Astrocyte (in vitro differentiated cells and primary cell): ENCODE data around the gene SLC4A9. TPM values are rescaled to one million over a fixed set of nuclear protein-coding genes. Genes with fewer than 3 reads are reported as not detected.
A peak's percentile ranks its signal among the peaks of the same experiment; 100 is the strongest.

Experiments
- DNase-seq: peaks from one replicate; pipeline ENCODE4 v3.0.0-alpha.2; 2010; ENCODE audit warnings: low read depth
- FAIRE-seq: peaks from 2 replicates; lab custom pipeline; 2011; peaks lifted over from hg19 to GRCh38; lab: Jason Lieb, UNC
- H2AFZ ChIP-seq: 2 replicates; pipeline ENCODE4 v1.6.0; 2012; ENCODE audit warnings: low read depth, low read length, inconsistent platforms
- H3K27ac ChIP-seq: 2 replicates; pipeline ENCODE4 v1.5.1; 2011; ENCODE audit warnings: low read depth, low read length, inconsistent platforms
- H3K27me3 ChIP-seq: 2 replicates; pipeline ENCODE4 v1.6.0; 2011; ENCODE audit warnings: low read length, inconsistent platforms; ENCODE audit not compliant: insufficient read depth
- H3K36me3 ChIP-seq: 2 replicates; pipeline ENCODE4 v1.5.1; 2011; ENCODE audit warnings: low read length, inconsistent platforms; ENCODE audit not compliant: insufficient read depth
- H3K4me1 ChIP-seq: 2 replicates; pipeline ENCODE4 v1.5.1; 2011; ENCODE audit warnings: low read length, inconsistent platforms; ENCODE audit not compliant: insufficient read depth
- H3K4me2 ChIP-seq: 2 replicates; pipeline ENCODE4 v1.6.0; 2012; ENCODE audit warnings: low read length, inconsistent platforms
- H3K4me3 ChIP-seq: 2 replicates; pipeline ENCODE4 v1.5.1; 2011; ENCODE audit warnings: low read depth, mild to moderate bottlenecking, low read length, inconsistent platforms; ENCODE audit not compliant: insufficient read depth
- H3K79me2 ChIP-seq: 2 replicates; pipeline ENCODE4 v1.6.0; 2012; ENCODE audit warnings: mild to moderate bottlenecking, low read length, inconsistent platforms; ENCODE audit not compliant: insufficient read depth
- H3K9ac ChIP-seq: 2 replicates; pipeline ENCODE4 v1.6.0; 2012; ENCODE audit warnings: mild to moderate bottlenecking, low read length, inconsistent platforms
- H3K9me3 ChIP-seq: 2 replicates; pipeline ENCODE4 v1.5.1; 2012; ENCODE audit warnings: low read depth, mild to moderate bottlenecking, low read length, inconsistent platforms; ENCODE audit not compliant: insufficient read depth
- H4K20me1 ChIP-seq: 2 replicates; pipeline ENCODE4 v1.6.0; 2012; ENCODE audit warnings: low read length, inconsistent platforms; ENCODE audit not compliant: insufficient read depth
- H3K27ac Mint-ChIP-seq: one replicate; pipeline ENCODE4 v1.8.0; 2021; ENCODE audit warnings: mild to moderate bottlenecking, mixed read lengths; ENCODE audit not compliant: unreplicated experiment
- H3K27me3 Mint-ChIP-seq: one replicate; pipeline ENCODE4 v1.8.0; 2021; ENCODE audit warnings: low read depth, mixed read lengths; ENCODE audit not compliant: unreplicated experiment
- H3K36me3 Mint-ChIP-seq: one replicate; pipeline ENCODE4 v1.8.0; 2021; ENCODE audit warnings: low read depth, mixed read lengths; ENCODE audit not compliant: unreplicated experiment
- H3K4me1 Mint-ChIP-seq: one replicate; pipeline ENCODE4 v1.8.0; 2021; ENCODE audit warnings: low read depth, mixed read lengths; ENCODE audit not compliant: unreplicated experiment
- H3K4me3 Mint-ChIP-seq: one replicate; pipeline ENCODE4 v1.8.0; 2021; ENCODE audit warnings: mild to moderate bottlenecking, moderate library complexity, mixed read lengths; ENCODE audit not compliant: unreplicated experiment
- H3K9me3 Mint-ChIP-seq: one replicate; pipeline ENCODE4 v1.8.0; 2021; ENCODE audit warnings: mild to moderate bottlenecking, mixed read lengths; ENCODE audit not compliant: unreplicated experiment
- EZH2 ChIP-seq: IDR thresholded peaks from 2 replicates; pipeline ENCODE4 v1.6.1; 2012; ENCODE audit warnings: mild to moderate bottlenecking, low read length, inconsistent platforms; ENCODE audit not compliant: insufficient read depth
- total RNA-seq: library from RNA; stranded (reverse); gene quantifications from 2 replicates; pipeline ENCODE4 v1.2.1, GENCODE V29; 2021
- TF ChIP-seq, protein P1 (sequence below): IDR thresholded peaks from 2 replicates; pipeline ENCODE4 v1.5.1; 2011; ENCODE audit warnings: low read depth, mild to moderate bottlenecking, inconsistent platforms, low read length, moderate library complexity; ENCODE audit not compliant: insufficient read depth

Gene SLC4A9
- total RNA-seq, 1 donor from 2014 or later: 0.25 TPM

DNA sequence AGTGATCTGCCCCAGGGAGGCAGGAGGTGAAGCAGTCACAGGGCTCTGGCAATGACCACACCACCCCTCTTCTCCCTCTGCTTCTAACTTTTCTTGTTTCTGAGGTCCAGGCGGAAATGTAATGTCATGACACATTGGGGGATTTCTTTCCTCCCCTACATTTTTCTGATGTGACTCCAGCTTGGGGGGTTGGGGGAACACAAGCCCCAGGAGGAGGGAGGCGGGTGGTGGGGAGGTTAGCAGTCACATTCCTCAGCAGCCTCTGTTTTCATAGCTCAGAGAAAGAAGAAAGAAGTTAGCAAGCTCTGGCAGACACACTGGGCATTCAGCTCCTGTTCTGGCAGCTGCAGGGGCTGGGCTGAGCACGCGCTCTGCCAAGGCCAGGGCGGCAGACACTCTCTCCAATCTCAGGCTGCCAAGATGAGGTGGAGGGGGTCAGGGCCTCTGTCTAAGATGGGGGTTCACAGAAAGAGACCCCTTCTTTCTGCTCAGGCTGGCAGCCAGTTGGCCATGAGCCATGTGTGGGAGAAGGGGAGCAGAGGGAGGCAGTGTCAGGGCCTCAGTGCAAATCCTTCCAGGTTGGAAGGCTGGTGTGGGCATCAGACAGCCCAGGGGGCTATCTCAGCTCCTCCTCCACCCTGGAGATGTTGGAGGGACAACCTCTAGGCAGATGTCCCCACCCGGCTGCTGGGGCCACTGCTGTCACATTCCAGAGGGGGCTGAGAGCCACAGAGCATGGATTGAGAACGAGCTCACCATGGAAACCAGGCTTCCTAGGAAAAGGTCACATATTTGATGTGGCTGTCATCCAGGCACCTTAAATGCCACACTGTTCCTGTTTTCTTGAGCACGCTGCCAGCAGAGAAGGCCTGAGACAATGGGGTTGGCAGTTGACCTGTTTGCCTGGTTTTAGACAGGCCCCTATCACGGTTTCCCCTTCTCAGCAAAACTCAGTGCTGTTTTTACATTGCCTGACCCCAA is 37.0 kb upstream of the SLC4A9 start:
- peak overlapping the region; percentile 35 for H3K4me3 ChIP-seq
- peaks cover 51% of the 10 kb centered on the region for H3K4me1 ChIP-seq
- H3K27ac ChIP-seq: peak overlapping the region; percentile 97
- H3K4me1 Mint-ChIP-seq: peaks cover 65% of the 10 kb centered on the region
- no peaks in the 10 kb centered on the region for H3K27me3 ChIP-seq
- H2AFZ ChIP-seq: no peak overlapping the region
- no peaks in the 10 kb centered on the region for H3K9me3 ChIP-seq
- DNase-seq (peak; percentile 97), FAIRE-seq (no peak)
- H3K36me3 ChIP-seq: no peaks in the 10 kb centered on the region
- TF ChIP-seq EZH2: no peak
- TF ChIP-seq, protein P1, sequence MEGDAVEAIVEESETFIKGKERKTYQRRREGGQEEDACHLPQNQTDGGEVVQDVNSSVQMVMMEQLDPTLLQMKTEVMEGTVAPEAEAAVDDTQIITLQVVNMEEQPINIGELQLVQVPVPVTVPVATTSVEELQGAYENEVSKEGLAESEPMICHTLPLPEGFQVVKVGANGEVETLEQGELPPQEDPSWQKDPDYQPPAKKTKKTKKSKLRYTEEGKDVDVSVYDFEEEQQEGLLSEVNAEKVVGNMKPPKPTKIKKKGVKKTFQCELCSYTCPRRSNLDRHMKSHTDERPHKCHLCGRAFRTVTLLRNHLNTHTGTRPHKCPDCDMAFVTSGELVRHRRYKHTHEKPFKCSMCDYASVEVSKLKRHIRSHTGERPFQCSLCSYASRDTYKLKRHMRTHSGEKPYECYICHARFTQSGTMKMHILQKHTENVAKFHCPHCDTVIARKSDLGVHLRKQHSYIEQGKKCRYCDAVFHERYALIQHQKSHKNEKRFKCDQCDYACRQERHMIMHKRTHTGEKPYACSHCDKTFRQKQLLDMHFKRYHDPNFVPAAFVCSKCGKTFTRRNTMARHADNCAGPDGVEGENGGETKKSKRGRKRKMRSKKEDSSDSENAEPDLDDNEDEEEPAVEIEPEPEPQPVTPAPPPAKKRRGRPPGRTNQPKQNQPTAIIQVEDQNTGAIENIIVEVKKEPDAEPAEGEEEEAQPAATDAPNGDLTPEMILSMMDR: no peak
- H3K4me3 Mint-ChIP-seq: peak overlapping the region; percentile 45
- peak overlapping the region; percentile 99 for H3K27ac Mint-ChIP-seq
- peak overlapping the region; percentile 88 for H3K9ac ChIP-seq
- H3K79me2 ChIP-seq: no peaks in the 10 kb centered on the region
- peaks cover 2% of the 10 kb centered on the region for H3K36me3 Mint-ChIP-seq
- no peaks in the 10 kb centered on the region for H3K27me3 Mint-ChIP-seq
- H4K20me1 ChIP-seq: no peaks in the 10 kb centered on the region
- H3K4me2 ChIP-seq: peak overlapping the region; percentile 83
- no peaks in the 10 kb centered on the region for H3K9me3 Mint-ChIP-seq

DNA sequence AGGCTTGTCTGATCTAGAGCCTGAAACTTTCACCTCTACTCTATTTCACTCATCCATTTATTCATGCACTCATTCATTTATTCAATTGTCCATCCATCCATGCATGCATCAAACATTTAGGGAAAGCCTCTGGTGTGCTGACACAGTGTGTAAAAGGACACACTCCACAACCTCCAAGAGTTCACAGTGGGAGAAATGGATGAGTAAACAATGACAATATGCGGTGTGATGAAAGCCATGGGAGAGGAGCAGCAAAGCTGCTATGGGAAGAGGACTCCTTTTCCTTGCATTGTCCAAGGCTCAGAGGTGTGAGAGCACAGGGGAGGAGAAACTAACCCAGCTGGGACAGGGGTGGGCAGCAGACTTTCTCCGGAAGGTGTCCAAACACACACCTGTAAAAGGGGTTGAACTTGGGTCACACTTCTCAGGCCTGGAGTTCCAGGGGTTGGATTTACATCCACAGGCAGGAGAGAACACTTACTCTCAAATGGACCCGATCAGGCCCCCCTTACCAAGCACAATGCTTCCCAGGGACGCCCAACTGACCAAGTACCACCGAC is 35.9 kb upstream of the SLC4A9 start:
- Mint-ChIP-seq H3K27ac (peak overlapping the region; percentile 99), H3K4me1 (peaks cover 71% of the 10 kb centered on the region), H3K27me3 (no peaks in the 10 kb centered on the region), H3K4me3 (no peak overlapping the region), H3K9me3 (no peaks in the 10 kb centered on the region), H3K36me3 (peaks cover 2% of the 10 kb centered on the region)
- no peak overlapping the region for H3K4me3 ChIP-seq
- no peaks in the 10 kb centered on the region for H3K9me3 ChIP-seq
- H3K27ac ChIP-seq: peak overlapping the region; percentile 97
- H3K9ac ChIP-seq: peak overlapping the region; percentile 63
- H4K20me1 ChIP-seq: no peaks in the 10 kb centered on the region
- DNase-seq: peak; percentile 41
- no peaks in the 10 kb centered on the region for H3K36me3 ChIP-seq
- H3K4me2 ChIP-seq: peak overlapping the region; percentile 83
- H2AFZ ChIP-seq: no peak overlapping the region
- no peaks in the 10 kb centered on the region for H3K79me2 ChIP-seq
- no peak for FAIRE-seq
- peaks cover 49% of the 10 kb centered on the region for H3K4me1 ChIP-seq
- TF ChIP-seq, protein P1: no peak
- no peak for TF ChIP-seq EZH2
- no peaks in the 10 kb centered on the region for H3K27me3 ChIP-seq
